SK-N-SH treated with all-trans-retinoic acid at 6 μM for 48 hours (cell line): ENCODE results near the gene PMFBP1.

ENCODE experiments used
- ATAC-seq: fragments of 200-7000 bp; cut with Tn5 transposase; 3 replicates; pipeline ENCODE4 v1.9.1; 2020; ENCODE audit warnings: mild to moderate bottlenecking, moderate library complexity
- BACH2 ChIP-seq: fragments of 250-450 bp; sonication (Bioruptor Pico); IDR thresholded peaks from 2 replicates; pipeline ENCODE4 v1.9.0; 2021; ENCODE audit warnings: mild to moderate bottlenecking, borderline replicate concordance
- RARB ChIP-seq: fragments of 250-450 bp; sonication (Bioruptor Pico); IDR thresholded peaks from 2 replicates; pipeline ENCODE4 v1.8.0; 2021; ENCODE audit warnings: mild to moderate bottlenecking, moderate library complexity
- SNAI2 ChIP-seq: fragments of 250-450 bp; sonication (Bioruptor Pico); IDR thresholded peaks from 2 replicates; pipeline ENCODE4 v1.5.0; 2020; ENCODE audit warnings: mild to moderate bottlenecking, moderate library complexity
- TCF4 ChIP-seq: fragments of 250-450 bp; sonication (Bioruptor Pico); IDR thresholded peaks from 2 replicates; pipeline ENCODE4 v1.8.0; 2021; ENCODE audit warnings: mild to moderate bottlenecking, moderate library complexity, borderline replicate concordance
- TOX ChIP-seq: fragments of 250-450 bp; sonication (Bioruptor Pico); IDR thresholded peaks from 2 replicates; pipeline ENCODE4 v1.8.0; 2021; ENCODE audit warnings: mild to moderate bottlenecking, moderate library complexity, borderline replicate concordance
- TSHZ2 ChIP-seq: fragments of 250-450 bp; sonication (Bioruptor Pico); IDR thresholded peaks from 2 replicates; pipeline ENCODE4 v1.5.0; 2020; ENCODE audit warnings: mild to moderate bottlenecking, moderate library complexity
- ZFP3 ChIP-seq: fragments of 250-450 bp; sonication (Bioruptor Pico); IDR thresholded peaks from 2 replicates; pipeline ENCODE4 v1.5.0; 2020; ENCODE audit warnings: mild to moderate bottlenecking, moderate library complexity
- ZFP30 ChIP-seq: fragments of 450-650 bp; formaldehyde crosslinking; IDR thresholded peaks from 2 replicates; pipeline ENCODE4 v1.5.0; 2022; ENCODE audit warnings: mild to moderate bottlenecking, moderate library complexity
- ZNF565 ChIP-seq: fragments of 450-650 bp; formaldehyde crosslinking; conservative IDR thresholded peaks from 2 replicates; pipeline ENCODE4 v1.5.0; 2020; ENCODE audit warnings: low read depth, mild to moderate bottlenecking, moderate library complexity
- ZNF70 ChIP-seq: fragments of 450-650 bp; formaldehyde crosslinking; IDR thresholded peaks from 2 replicates; pipeline ENCODE4 v1.5.0; 2020; ENCODE audit warnings: mild to moderate bottlenecking, moderate library complexity
- ZNF8 ChIP-seq: fragments of 450-650 bp; formaldehyde crosslinking; IDR thresholded peaks from 2 replicates; pipeline ENCODE4 v1.5.0; 2020; ENCODE audit warnings: mild to moderate bottlenecking, moderate library complexity
- TF ChIP-seq, protein P1 (sequence below): fragments of 250-450 bp; sonication (Bioruptor Pico); IDR thresholded peaks from 2 replicates; pipeline ENCODE4 v1.8.0; 2020; ENCODE audit warnings: mild to moderate bottlenecking, moderate library complexity, borderline replicate concordance
- TF ChIP-seq, protein P2 (sequence below): fragments of 250-450 bp; sonication (Bioruptor Pico); IDR thresholded peaks from 2 replicates; pipeline ENCODE4 v1.5.1; 2020; ENCODE audit warnings: low read depth, mild to moderate bottlenecking, moderate library complexity
- TF ChIP-seq, protein P3 (sequence below): fragments of 250-450 bp; sonication (Bioruptor Pico); IDR thresholded peaks from 2 replicates; pipeline ENCODE4 v1.5.1; 2021; ENCODE audit warnings: mild to moderate bottlenecking, moderate library complexity
- TF ChIP-seq, protein P4 (sequence below): fragments of 250-450 bp; sonication (Bioruptor Pico); IDR thresholded peaks from 2 replicates; pipeline ENCODE4 v1.8.0; 2021; ENCODE audit warnings: low read depth, mild to moderate bottlenecking, moderate library complexity, borderline replicate concordance

PMFBP1 gene

DNA sequence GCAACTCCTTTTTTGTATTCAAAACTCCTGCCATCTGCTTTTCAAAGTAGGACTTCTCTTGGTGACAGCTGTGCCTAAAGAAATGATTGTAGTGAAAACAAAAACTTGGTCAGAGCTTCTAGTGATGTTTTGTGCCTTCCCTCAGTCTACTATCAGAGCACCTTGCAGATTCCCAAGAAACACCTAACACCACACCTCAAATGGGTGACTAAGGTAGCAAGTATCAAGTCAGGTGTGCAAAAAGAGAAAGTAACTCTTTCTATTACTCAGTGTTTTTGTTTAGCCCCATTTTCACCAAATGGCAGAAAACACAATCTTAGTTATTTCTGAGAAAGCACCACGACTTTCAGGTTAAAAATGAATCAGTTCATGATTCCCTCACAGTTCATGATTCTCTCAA is 2.0 kb upstream of the PMFBP1 start (continued):
- TF ChIP-seq, protein P1, sequence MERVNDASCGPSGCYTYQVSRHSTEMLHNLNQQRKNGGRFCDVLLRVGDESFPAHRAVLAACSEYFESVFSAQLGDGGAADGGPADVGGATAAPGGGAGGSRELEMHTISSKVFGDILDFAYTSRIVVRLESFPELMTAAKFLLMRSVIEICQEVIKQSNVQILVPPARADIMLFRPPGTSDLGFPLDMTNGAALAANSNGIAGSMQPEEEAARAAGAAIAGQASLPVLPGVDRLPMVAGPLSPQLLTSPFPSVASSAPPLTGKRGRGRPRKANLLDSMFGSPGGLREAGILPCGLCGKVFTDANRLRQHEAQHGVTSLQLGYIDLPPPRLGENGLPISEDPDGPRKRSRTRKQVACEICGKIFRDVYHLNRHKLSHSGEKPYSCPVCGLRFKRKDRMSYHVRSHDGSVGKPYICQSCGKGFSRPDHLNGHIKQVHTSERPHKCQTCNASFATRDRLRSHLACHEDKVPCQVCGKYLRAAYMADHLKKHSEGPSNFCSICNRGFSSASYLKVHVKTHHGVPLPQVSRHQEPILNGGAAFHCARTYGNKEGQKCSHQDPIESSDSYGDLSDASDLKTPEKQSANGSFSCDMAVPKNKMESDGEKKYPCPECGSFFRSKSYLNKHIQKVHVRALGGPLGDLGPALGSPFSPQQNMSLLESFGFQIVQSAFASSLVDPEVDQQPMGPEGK (CRISPR knock-in tag) = no peak
- TF ChIP-seq TOX (CRISPR knock-in tag) (no peak), RARB (CRISPR knock-in tag) (no peak), SNAI2 (no peak)
- TF ChIP-seq, protein P2, sequence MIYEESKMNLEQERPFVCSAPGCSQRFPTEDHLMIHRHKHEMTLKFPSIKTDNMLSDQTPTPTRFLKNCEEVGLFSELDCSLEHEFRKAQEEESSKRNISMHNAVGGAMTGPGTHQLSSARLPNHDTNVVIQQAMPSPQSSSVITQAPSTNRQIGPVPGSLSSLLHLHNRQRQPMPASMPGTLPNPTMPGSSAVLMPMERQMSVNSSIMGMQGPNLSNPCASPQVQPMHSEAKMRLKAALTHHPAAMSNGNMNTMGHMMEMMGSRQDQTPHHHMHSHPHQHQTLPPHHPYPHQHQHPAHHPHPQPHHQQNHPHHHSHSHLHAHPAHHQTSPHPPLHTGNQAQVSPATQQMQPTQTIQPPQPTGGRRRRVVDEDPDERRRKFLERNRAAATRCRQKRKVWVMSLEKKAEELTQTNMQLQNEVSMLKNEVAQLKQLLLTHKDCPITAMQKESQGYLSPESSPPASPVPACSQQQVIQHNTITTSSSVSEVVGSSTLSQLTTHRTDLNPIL (CRISPR knock-in tag) = no peak
- TF ChIP-seq, protein P3, sequence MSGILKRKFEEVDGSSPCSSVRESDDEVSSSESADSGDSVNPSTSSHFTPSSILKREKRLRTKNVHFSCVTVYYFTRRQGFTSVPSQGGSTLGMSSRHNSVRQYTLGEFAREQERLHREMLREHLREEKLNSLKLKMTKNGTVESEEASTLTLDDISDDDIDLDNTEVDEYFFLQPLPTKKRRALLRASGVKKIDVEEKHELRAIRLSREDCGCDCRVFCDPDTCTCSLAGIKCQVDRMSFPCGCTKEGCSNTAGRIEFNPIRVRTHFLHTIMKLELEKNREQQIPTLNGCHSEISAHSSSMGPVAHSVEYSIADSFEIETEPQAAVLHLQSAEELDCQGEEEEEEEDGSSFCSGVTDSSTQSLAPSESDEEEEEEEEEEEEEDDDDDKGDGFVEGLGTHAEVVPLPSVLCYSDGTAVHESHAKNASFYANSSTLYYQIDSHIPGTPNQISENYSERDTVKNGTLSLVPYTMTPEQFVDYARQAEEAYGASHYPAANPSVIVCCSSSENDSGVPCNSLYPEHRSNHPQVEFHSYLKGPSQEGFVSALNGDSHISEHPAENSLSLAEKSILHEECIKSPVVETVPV = no peak
- TF ChIP-seq, all 23 proteins: peak for 0

DNA sequence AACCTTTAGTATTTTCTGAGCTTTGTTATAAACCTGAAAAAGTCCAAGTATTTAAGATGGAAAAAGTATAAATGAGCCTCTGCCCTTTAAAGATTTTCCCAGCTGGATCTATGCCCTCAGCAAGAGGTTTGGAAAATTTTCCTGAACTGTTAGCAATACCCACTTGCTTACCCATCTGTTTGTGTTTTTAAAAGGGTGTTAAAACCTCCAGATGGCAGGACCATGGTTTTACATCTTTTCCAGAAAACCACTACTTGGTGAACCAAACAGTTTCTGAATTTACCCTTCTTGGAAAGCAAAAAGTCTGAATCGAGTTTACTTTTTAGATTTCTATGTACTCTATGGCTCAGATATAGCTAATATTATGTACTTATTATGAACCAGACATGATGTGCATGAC is 719 bp downstream of the PMFBP1 start:
- TF ChIP-seq, protein P1 (CRISPR knock-in tag) = no peak
- TF ChIP-seq ZFP3 (CRISPR knock-in tag) (no peak), ZNF70 (CRISPR knock-in tag) (no peak), BACH2 (no peak), TSHZ2 (CRISPR knock-in tag) (no peak), RARB (CRISPR knock-in tag) (no peak), ZNF565 (no peak), ZNF8 (no peak), TCF4 (CRISPR knock-in tag) (no peak), ZFP30 (CRISPR knock-in tag) (no peak)
- TF ChIP-seq, protein P2 (CRISPR knock-in tag) = no peak
- TF ChIP-seq, protein P4, sequence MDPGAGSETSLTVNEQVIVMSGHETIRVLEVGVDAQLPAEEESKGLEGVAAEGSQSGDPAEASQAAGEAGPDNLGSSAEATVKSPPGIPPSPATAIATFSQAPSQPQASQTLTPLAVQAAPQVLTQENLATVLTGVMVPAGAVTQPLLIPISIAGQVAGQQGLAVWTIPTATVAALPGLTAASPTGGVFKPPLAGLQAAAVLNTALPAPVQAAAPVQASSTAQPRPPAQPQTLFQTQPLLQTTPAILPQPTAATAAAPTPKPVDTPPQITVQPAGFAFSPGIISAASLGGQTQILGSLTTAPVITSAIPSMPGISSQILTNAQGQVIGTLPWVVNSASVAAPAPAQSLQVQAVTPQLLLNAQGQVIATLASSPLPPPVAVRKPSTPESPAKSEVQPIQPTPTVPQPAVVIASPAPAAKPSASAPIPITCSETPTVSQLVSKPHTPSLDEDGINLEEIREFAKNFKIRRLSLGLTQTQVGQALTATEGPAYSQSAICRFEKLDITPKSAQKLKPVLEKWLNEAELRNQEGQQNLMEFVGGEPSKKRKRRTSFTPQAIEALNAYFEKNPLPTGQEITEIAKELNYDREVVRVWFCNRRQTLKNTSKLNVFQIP (CRISPR knock-in tag) = no peak
- TF ChIP-seq, protein P3 = no peak
- no peak for ATAC-seq
